ENCODE measurements around the gene CMTM4.
"Not testable (repeated sequence)": the region's sequence is repeated elsewhere in the genome, so short reads cannot be mapped to it uniquely, and the experiment has no call there.

CMTM4 gene

DNA sequence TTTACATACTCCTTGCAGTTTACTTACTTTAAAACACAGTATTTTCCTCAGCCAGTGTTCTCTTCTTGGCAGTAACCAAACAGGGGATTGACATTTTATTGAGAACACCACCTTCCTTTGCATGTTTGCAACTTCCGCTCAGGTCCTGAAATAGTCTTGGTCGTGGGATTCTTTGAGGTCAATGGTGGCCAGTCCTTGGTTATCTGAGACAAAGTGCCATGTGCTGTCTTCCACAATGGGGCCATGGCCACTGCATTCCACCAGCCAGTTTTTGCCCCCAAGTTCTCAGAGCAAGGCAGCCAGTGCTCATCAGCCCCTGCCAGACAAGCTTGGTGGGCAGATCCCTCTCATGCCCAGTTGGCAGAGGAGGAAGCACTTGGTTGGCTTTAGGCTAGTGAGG is 22.9 kb downstream of the CMTM4 start:
- no peak for DNase-seq (ENCODE audit: low read depth, low spot score)

DNA sequence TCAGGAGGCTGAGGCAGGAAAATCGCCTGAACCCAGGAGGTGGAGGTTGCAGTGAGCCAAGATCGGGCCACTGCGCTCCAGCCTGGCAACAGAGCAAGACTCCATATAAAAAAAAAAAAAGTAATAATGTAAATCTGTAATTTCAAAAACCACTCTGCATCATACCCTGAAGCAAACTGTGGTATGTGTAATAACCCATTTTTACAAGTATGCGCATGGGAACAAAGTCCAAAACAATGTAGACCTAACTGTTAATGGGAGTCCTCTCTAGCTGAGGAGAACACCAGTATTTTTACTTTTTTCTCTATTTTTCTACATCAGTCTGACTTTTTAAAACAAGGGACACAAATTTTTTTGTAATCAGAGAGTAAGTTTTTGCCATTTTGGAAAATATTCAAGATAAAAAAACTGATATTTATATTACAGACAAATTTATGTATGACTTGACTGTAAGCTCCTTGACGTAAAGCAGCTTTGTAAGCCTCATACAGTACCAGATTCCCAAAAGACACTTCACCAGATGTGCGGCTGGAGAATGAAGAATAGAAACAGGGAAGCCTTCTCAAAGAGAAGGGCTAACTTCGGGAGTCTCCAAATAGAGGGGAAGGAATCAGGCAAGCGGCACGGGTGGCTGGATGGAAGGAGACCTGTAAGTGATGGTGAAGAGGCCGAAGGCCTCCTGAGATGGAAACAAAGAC is 25.7 kb downstream of the CMTM4 start:
- DNase-seq (ENCODE audit: low read depth, low spot score), result no peak

DNA sequence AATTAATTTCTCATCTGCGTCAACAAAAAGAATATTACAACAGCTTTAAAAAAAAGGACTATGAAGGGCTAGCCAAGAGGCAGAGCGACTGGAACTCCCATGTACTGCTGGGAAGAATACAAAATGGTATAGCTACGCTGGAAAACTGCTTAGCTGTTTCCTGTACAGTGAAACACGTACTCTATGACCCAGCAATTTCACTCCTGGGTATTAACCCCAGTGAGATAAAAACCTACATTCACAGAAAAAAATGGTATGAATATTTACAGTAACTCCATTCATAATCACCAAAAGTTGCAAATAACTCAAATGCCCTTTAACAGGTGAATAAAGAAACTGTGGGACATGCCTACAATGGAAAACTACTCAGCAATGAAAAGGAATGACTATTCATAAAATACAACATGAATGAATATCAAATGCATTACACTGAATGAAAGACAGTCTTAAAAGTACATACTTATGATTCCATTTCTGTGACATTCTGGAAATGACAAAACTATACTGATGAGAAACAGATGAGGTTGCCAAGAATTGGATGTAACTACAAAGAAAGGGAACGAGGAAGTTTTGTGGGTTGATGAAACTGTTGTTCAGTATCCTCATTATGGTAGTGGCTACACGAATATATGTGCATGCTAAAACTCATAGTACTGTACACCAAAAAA is 27.6 kb downstream of the CMTM4 start:
- no peak for DNase-seq (ENCODE audit: low read depth, low spot score)

DNA sequence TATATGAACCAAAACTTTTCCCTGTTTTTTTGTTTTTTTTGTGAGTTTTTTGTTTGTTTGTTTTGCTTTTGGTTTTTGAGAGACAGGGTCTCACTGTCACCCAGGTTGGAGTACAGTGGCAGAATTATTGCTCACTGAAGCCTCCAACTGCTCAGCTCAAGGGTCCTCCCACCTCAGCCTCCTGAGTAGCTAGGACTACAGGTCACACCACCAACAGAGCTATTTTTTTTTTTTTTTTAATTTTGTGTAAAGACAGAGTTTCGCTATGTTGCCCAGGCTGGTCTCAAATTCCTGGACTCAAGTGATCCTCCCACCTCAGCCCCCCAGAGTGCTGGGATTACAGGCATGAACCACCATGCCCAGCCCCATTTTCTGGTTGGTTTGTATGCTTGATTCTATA is 28.6 kb downstream of the CMTM4 start:
- DNase-seq (ENCODE audit: low read depth, low spot score), result no peak

DNA sequence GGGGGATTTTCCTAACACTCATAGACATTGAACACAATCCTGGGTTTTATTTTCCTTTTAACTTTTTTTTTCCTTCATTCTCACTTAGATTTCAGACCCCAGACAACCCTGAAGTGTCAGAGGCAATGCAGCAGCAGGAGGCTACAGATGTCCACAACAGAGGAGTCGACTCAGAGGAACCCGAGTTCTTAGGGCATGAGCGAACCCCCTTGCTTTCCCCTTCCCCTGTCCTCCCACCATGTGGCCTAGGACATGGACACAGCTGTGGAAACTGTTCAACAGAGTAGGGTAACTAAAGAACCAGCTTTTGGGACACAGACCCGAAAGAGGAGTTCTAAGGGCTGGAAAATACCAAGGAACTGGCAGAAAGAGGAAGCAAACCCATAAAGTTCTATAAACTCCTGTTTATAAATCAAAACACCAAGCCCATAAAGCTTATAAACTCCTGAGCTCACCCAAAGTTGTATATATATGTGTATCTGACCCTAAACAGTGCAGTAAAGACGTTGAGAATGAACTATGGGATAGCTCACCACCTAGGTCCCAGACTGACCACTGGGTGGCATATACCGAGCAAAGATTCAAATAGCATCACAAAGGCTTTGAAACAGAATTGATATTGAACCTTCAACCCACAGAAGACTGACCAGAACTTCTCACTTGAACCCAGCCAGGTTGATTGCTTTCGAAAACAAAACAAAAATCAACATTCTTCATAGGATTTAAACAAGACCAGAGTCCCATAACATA is 33.9 kb downstream of the CMTM4 start:
- no peak for DNase-seq (ENCODE audit: low read depth, low spot score)

DNA sequence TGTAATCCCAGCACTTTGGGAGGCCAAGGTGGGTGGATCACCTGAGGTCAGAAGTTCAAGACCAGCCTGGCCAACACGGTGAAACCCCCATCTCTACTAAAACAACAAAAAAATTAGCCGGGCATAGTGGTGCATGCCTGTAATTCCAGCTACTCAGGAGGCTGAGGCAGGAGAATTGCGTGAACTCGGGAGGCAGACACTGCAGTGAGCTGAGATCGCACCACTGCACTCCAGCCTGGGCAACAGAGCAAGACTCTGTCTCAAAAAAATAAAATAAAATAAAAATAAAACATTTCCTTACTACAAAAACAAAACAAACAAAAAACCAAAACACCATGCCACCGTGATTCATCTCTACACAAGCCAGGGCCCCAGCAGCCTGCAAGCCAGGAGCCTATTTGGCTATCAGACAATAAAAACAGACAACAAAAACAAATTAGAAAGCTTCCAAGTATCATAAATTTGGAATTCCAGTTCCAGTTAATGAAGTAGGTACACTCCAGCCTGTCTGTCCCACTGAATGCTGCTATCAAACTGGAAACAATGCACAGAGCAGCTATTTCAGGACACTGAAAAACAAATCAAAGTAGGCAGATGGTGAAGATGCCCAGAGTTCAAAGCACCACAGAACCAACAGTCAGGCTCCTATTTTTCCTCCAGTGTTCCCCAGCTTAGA is 34.7 kb downstream of the CMTM4 start:
- DNase-seq (ENCODE audit: low read depth, low spot score), result not testable (repeated sequence)

DNA sequence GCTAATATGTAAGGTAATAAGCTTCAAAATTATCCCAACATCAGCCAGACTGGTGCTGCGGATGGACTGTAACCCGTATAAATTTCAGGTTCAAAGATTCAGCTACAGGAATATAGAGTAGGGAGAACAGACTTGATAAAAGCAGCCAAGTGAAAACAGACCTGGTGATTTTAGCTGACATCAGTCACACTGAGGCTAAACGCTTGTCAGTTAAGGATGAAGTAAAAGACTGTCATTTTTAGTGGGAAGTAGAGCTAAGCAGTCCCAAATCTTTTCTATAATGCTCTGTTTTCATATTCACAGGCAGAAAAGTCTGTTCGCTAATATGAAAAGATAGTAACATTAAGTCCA is 35.4 kb downstream of the CMTM4 start:
- no peak for DNase-seq (ENCODE audit: low read depth, low spot score)

DNA sequence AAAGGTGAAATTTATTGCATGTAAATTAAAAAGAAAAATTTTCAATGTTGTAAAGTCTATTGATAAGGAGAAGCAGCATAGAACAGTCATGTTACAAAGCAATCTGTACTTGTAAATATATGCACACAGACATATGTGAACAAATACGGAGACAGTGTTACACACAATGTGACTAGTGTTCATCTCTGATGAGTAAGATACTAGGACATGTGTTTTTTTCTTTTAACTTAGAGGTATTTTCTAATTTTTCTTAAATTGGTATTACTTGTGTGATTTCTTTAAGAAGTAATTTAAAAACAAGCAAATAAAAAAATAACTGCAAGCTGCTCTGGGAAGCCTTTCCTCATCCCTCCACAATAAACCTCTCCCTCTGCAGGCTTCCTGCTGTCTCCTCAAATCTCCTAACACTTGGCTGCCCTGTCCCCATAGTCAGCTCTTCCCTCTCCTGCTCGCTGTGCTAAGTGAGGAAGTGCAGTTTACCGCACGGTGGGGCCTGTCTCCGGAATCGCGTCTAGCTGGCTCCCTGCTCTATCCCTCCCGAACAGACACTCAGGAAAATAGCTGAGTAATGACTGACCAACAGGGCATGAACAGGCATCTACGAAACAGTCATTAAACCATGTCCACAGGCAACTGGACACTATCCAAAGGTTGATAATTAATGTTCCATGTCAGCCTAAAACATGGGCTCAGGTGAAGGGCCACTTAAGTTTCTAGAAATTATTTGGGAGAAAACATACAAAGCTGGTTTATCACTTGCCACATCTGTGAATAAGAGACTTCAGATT is 35.9 kb downstream of the CMTM4 start:
- DNase-seq (ENCODE audit: low read depth, low spot score), result peak; percentile 84

DNA sequence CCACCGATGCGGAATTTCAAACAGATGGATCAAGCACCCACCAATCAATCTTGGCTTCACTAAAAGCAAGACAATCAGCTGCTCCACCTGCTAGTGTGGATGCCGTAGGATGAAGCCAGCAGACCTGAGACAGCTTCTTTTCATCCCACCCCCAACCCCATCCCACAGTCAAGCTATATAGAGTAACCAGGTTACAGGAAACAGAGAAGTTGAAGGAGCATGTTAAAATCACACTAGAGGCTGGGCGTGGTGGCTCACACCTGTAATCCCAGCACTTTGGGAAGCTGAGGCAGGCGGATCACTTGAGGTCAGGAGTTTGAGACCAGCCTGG is 37.7 kb downstream of the CMTM4 start:
- no peak for DNase-seq (ENCODE audit: low read depth, low spot score)

DNA sequence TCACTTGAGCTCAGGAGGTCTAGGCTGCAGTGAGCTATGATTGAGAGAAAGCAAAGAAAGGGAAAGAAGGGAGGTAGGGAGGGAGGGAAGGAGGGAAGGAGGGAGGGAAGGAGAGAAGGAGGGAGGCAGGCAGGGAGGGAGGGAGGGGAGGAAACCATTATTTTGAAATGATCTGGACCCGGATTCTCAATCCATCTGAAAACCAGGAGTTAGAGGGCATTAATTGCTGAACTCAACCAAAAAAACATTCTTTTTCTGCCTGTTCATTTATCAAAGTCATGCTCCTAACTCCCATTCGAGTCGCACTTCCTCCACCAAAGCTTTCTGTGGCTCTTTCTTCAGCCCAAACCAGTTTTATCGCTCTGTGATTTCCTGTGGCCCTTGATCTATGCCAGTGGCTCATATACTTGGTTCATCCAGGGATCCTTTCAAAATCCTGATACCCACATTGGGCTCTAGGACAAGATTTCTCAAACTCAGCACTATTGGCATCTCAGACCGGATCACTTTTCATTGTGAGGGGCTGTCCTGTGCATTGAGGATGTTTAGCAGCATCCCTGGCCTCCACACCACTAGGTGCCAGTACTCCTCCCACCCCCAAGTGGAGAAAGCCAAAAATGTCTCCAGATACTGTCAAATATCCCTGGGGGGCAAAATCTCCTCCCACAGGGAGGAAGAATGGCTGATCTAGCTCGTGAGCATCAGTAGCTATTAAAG is 38.2 kb downstream of the CMTM4 start:
- DNase-seq (ENCODE audit: low read depth, low spot score), result no peak

DNA sequence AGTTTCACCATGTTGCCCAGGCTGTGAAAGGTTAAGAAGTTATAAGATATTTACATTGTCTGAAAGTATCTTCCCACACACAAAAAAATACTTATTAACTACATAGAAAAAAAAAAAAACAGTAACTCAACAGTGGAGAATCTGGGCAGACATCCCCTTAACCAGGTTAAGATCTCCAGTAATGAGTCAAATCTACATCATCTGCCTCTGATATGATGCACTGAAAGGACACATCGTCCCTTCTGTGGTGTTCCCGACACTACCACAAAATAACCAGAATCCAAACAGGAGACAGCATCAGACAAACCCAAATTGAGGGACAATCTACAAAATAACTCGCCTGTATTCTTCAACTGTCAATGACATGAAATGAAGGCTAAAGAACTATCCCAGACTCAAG is 40.0 kb downstream of the CMTM4 start:
- DNase-seq (ENCODE audit: low read depth, low spot score), result no peak

DNA sequence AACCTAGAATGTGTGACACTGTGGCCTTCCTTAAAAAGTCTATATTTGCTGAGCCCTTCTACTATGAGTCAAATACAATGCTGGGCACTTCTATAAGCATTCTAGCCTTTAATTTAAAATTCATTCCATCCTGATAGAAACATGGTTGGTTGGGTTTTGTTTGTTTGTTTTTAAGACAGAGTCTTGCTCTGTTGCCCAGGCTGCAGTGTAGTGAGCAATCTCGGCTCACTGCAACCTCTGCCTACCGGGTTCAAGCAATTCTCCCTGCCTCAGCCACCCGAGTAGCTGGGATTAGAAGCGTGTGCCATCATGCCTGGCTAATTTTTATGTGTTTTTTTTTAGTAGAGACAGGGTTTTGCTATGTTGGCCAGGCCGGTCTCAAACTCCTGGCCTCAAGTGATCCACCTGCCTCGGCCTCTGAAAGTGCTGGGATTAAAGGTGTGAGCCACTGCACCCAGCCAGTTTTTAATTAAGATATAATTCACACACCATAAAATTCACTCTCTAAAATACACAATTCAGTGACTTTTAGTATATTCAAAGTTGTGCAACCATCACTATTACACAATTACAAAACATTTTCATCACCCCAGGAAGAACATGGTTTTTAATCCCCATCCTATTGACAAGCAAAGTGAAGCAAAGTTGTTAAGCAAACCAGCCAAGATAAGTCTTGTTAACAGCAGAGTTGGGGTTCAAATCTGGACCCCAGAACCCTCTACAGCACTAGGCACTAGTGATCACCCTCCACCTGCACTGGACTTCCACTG is 42.8 kb downstream of the CMTM4 start:
- DNase-seq (ENCODE audit: low read depth, low spot score), result no peak

DNA sequence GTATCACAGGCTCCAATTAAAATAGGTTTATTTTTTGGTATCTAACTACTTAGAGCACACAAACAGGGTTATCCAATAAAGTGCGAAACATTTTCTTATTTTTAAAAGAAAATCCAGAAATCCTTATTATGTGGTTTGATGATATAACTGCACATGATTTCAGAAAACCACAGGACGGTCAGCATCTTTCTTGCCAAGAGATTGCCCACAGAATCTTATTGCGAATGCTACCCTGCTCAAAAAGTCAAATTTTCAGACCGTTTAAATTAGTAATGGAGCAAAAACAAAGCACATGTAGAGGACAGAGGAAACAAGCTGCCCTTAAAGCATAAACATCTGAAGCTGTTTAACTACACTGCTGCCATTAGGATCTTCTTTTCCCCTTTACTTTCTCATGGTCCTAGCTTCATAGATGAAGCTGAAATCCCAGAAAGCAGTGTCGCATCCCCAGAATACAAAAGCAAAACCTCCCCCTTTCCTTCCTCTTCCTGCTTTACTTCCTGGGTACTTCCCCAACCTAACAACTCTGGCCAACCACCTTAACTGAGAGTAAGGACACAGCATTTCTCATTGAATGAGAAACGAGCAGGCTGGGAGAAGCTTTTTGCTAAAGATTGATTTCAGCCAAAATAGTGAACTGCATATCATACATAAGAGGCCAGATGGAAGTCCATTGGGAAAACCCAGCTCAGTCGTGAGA is 43.7 kb downstream of the CMTM4 start:
- no peak for DNase-seq (ENCODE audit: low read depth, low spot score)

DNA sequence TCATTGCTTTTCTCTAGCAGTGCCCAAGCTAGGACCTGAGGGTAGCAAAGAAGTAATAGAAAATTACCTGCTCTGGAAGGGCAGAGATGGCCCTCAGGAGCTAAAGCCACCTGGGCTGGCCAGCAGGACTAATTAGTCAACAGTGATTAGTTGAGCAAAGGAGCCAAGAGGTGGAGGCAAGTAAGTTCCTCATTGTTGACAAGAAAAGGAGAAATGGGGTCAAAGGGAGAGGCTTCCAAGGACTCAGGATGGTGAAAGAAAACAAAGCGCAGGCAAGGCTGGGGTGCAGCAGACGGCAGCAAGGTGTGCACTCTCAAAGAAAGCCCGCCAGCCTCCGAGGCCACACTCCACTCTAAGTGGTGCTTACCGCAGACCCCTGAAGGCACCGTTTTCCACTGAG is 44.6 kb downstream of the CMTM4 start:
- no peak for DNase-seq (ENCODE audit: low read depth, low spot score)

DNA sequence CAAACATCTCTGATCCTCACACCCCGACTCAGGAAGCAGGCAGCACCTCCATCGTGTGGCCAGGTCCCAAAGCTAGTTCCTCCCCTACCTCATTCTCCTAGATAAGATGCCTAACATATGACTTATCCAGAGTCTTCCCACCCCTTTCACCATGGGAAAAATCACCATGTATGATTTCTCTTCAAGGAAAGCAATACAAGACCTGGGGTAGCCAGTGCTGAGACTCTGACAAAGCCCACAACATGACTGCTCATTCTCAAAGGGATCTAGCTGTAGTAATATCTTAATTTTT is 45.1 kb downstream of the CMTM4 start:
- DNase-seq (ENCODE audit: low read depth, low spot score), result no peak

DNA sequence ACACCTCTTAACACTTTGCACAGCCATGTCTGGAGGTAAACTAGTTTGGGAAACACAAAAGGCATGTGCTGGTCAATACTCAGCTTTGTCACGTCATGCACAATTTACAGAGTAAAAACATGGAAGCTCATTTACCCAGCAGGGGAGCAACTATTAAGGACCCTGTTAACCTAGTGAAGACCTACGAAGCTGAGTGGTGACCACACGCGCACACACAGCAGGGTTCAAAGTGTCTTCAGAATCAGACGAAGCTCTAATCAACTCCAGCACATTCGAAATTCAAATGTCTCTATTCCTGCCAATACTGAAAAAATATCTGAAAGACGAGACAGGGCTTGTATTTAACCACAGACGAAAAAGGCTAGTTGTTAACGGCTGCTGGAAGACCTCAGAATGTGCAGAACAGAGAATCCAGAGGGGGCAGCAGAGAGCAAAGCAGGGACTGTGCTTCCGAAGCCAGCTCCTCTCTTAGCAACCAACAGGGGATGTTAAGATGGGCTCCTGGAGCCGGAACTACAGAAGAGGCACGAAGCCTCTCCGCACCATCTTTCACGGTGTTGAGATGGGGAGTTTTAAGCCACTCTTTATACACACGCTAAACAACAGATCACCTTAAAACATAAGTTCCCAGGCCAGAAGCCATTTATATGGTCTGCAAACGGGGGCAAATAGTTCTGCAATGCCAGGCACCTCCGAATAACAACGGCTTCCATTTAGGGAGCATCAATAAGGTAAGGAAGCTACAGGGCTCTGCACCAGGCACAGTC is 45.7 kb downstream of the CMTM4 start:
- peak; percentile 89 for DNase-seq (ENCODE audit: low read depth, low spot score)

DNA sequence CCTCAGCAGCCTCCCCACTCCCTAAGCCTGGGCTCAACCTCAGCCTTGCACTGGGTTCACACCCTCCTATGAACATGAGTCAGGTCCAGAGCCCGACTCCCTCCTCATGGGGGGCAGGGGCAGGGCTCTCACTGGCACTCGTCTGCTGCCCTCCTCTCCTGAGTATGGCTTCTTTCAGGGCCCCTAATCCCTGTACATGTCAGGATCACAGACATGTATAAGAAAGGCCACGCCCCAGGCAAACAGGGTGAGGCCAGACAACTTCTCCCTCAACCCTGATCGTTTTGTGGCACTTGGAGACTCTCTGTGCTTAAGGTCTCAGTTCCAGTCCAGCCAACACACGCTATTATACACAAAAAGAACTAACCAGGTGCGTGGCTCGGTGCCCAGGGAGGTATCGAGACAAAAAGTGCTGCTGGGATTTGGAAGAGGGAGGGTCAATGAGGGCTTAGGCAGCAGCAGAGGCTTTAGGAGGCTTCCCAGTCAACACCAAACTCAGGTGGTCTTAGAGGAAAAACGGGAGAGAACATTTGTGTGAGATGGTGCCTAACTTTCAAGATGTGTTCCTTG is 46.8 kb downstream of the CMTM4 start:
- DNase-seq (ENCODE audit: low read depth, low spot score), result no peak

DNA sequence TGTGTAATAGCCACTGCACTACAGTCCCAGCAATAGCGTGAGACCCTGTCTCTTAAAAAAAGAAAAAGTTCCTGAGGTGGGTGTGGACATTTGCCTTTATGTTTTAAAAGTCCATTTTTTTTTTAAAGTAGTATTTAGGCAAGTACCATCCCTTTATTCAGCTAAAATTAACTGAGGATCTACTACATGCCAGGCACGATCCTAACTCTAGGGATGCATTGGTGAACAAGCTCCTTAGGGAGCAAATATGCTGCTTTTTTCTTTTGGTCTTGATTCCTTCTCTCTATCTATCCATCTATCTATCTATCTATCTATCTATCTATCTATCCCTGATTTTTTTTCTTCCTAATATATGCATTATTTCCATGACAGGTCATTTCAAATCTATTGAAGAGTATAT is 47.4 kb downstream of the CMTM4 start:
- no peak for DNase-seq (ENCODE audit: low read depth, low spot score)

DNA sequence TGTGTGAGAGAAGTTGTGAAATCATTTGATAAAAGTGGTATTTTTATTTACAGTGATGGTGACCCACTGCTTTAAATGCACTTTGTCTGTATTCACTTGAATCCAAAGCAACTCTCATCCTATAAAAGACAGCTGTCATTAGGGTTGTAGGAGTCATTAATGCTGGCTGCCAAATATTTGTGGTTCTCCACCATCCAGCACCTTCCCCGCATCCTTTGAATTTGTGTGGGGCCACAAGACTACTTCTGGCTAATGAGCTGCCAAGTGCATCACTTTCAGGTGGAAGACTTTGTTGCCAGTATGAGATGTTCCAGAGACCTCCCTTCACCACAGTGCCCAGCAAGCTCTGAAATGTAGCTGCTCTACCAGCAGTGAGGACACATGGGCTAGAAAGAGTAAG is 48.7 kb downstream of the CMTM4 start:
- DNase-seq (ENCODE audit: low read depth, low spot score), result no peak
